Natural killer cell treated with Interleukin-12 subunit alpha and Interleukin-12 subunit beta and Interleukin-15 and Interleukin-18, amount 100 ng/mL, for 72 hours (primary cell): ENCODE data around the gene SPRY4. TPM values are rescaled to one million over a fixed set of nuclear protein-coding genes. Genes with fewer than 3 reads are reported as not detected.
"Not testable (repeated sequence)": the region's sequence is repeated elsewhere in the genome, so short reads cannot be mapped to it uniquely, and the experiment has no call there.

Source experiments
- ATAC-seq, 2 donors: fragments of 150-1000 bp; cut with Tn5 transposase in 1 of 2; sonication (Bioruptor Pico), chemical (Tn5 transposase) in 1 of 2; 2 replicates each; pipeline ENCODE4 v1.10.0; 2021
- DNase-seq: peaks from one replicate; pipeline ENCODE4 v3.0.0; 2022; ENCODE audit warnings: low spot score
- H3K27ac Mint-ChIP-seq, 2 donors: 1 replicate in 1 of 2; 2 replicates in 1 of 2; pipeline ENCODE4 v1.8.0; 2022; ENCODE audit warnings: mixed read lengths in 2 of 2, mild to moderate bottlenecking in 1 of 2, moderate library complexity in 1 of 2
- H3K27me3 Mint-ChIP-seq, 2 donors: 1 replicate in 1 of 2; 2 replicates in 1 of 2; pipeline ENCODE4 v1.8.0; 2022; ENCODE audit warnings: mixed read lengths in 2 of 2
- H3K36me3 Mint-ChIP-seq: one replicate; pipeline ENCODE4 v1.8.0; 2022; ENCODE audit warnings: mixed read lengths
- H3K4me1 Mint-ChIP-seq, 2 donors: 1 replicate in 1 of 2; 2 replicates in 1 of 2; pipeline ENCODE4 v1.8.0; 2022; ENCODE audit warnings: low read depth in 2 of 2, mixed read lengths in 2 of 2, mild to moderate bottlenecking in 1 of 2
- H3K4me3 Mint-ChIP-seq: one replicate; pipeline ENCODE4 v1.8.0; 2022; ENCODE audit warnings: mixed read lengths
- H3K9me3 Mint-ChIP-seq: 2 replicates; pipeline ENCODE4 v1.8.0; 2022; ENCODE audit warnings: mixed read lengths
- total RNA-seq, 2 donors: library from RNA; stranded (reverse); gene quantifications; one replicate each; pipeline ENCODE4 v1.2.3, GENCODE V29; 2022

SPRY4 gene
- total RNA-seq, 2 donors from 2014 or later: 2.5 to 4.6 TPM

- H3K36me3 Mint-ChIP-seq: no peaks in the 10 kb centered on the region
- H3K27ac Mint-ChIP-seq: no peak overlapping the region
- H3K27me3 Mint-ChIP-seq: peaks cover 0 to 2% of the 10 kb centered on the region in 2 donors
- H3K4me1 Mint-ChIP-seq: peaks cover 11% of the 10 kb centered on the region in 2 donors
- no peaks in the 10 kb centered on the region for H3K9me3 Mint-ChIP-seq
- H3K4me3 Mint-ChIP-seq: no peak overlapping the region
- DNase-seq (no peak), ATAC-seq (no peak)
Observed at GRCh38 chr5:142304013-142304701, 20.7 kb downstream of the SPRY4 start.

DNA sequence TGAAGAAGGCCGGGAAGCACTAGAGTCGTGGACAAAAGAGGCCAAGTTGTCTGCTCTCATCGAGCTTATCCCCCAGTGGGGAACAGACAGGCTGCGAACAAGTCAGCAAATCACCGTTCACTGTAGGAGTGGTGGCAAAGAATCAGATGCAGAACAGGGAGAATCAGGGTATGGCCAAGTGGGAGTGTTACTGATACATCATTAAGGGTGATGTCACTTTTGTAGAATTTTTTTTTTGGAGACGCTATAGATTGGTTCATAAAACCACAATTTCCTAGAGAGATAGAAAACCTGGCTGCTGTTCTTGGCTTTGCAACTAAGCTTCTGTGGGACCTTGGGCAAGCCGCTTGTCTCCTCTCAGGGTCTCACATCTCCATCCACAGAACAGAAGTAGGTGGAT, 21.3 kb downstream of the SPRY4 start:
- peaks cover 0 to 2% of the 10 kb centered on the region in 2 donors for H3K27me3 Mint-ChIP-seq
- H3K4me1 Mint-ChIP-seq: peaks cover 11% of the 10 kb centered on the region in 2 donors
- no peaks in the 10 kb centered on the region for H3K9me3 Mint-ChIP-seq
- no peaks in the 10 kb centered on the region for H3K36me3 Mint-ChIP-seq
- no peak overlapping the region for H3K27ac Mint-ChIP-seq
- no peak for DNase-seq
- no peak overlapping the region for H3K4me3 Mint-ChIP-seq
- ATAC-seq: no peak

GRCh38 chr5:142301540-142301939, 23.3 kb downstream of the SPRY4 start:
- peaks cover 0 to 2% of the 10 kb centered on the region in 2 donors for H3K27me3 Mint-ChIP-seq
- ATAC-seq: no peak
- H3K4me3 Mint-ChIP-seq: no peak overlapping the region
- no peaks in the 10 kb centered on the region for H3K36me3 Mint-ChIP-seq
- H3K27ac Mint-ChIP-seq: no peak overlapping the region
- no peaks in the 10 kb centered on the region for H3K9me3 Mint-ChIP-seq
- H3K4me1 Mint-ChIP-seq: peaks cover 11% of the 10 kb centered on the region in 2 donors
- no peak for DNase-seq

- H3K4me3 Mint-ChIP-seq: no peak overlapping the region
- H3K27ac Mint-ChIP-seq: no peak overlapping the region
- no peaks in the 10 kb centered on the region for H3K36me3 Mint-ChIP-seq
- peaks cover 0 to 10% of the 10 kb centered on the region in 2 donors for H3K27me3 Mint-ChIP-seq
- DNase-seq (no peak), ATAC-seq (no peak)
- peaks cover 11 to 18% of the 10 kb centered on the region in 2 donors for H3K4me1 Mint-ChIP-seq
- H3K9me3 Mint-ChIP-seq: no peaks in the 10 kb centered on the region
Observed at GRCh38 chr5:142300677-142301076, 24.1 kb downstream of the SPRY4 start.

DNA sequence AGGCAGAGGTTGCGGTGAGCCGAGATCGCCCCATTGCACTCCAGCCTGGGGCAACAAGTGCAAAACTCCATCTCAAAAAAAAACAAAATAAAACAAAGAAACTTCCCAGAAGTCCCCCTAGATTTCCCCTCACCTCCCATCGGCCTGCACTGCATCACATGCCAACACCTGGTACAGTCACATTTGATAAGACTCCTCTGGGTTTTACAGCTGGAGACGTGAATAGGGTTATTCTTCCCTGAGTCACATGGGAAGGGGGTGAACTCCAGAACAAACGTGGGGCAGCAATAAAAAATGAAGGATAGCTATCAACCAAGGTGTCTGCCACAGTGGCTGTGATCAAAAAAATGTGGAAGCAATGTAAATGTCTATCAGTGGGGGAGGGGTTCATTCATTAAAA, 26.0 kb downstream of the SPRY4 start:
- Mint-ChIP-seq H3K4me1 (peaks cover 11 to 21% of the 10 kb centered on the region in 2 donors), H3K27ac (no peak overlapping the region), H3K9me3 (no peaks in the 10 kb centered on the region), H3K36me3 (no peaks in the 10 kb centered on the region), H3K4me3 (no peak overlapping the region), H3K27me3 (peaks cover 0 to 10% of the 10 kb centered on the region in 2 donors)
- DNase-seq (no peak), ATAC-seq (no peak)

GRCh38 chr5:142297786-142298185, 27.0 kb downstream of the SPRY4 start:
- not testable (repeated sequence) for H3K27ac Mint-ChIP-seq, H3K27me3 Mint-ChIP-seq, DNase-seq, H3K4me3 Mint-ChIP-seq, ATAC-seq, H3K9me3 Mint-ChIP-seq, H3K36me3 Mint-ChIP-seq
- H3K4me1 Mint-ChIP-seq: peaks cover 16 to 25% of the 10 kb centered on the region in 2 donors

DNA sequence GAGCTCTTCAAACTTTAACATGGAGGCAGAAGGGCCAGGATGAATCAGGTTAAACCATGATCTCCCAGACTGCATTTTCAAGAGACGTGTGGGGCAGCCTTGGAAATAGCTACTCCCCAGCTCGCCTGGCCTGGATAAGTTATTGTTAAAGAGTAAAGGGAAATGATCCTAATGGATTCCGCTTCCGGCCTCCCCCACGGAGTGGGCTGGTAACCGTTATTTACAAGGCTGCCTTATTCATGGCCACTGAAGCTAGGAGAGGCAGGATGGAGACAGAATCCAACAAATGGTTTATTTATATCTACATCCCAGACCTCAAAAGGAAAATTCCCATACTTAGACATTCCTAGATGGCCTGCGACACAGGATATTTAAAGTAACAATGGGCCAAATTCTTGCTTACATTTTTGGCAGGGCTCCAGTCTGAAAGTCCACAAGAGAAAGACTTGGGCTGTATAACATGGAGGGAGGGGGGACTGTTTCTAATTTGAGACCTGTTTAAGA, 27.9 kb downstream of the SPRY4 start:
- ATAC-seq: no peak
- no peak overlapping the region for H3K4me3 Mint-ChIP-seq
- no peak overlapping the region for H3K27ac Mint-ChIP-seq
- peaks cover 0 to 10% of the 10 kb centered on the region in 2 donors for H3K27me3 Mint-ChIP-seq
- H3K9me3 Mint-ChIP-seq: no peaks in the 10 kb centered on the region
- no peak for DNase-seq
- H3K4me1 Mint-ChIP-seq: peaks cover 16 to 25% of the 10 kb centered on the region in 2 donors
- H3K36me3 Mint-ChIP-seq: no peaks in the 10 kb centered on the region

DNA sequence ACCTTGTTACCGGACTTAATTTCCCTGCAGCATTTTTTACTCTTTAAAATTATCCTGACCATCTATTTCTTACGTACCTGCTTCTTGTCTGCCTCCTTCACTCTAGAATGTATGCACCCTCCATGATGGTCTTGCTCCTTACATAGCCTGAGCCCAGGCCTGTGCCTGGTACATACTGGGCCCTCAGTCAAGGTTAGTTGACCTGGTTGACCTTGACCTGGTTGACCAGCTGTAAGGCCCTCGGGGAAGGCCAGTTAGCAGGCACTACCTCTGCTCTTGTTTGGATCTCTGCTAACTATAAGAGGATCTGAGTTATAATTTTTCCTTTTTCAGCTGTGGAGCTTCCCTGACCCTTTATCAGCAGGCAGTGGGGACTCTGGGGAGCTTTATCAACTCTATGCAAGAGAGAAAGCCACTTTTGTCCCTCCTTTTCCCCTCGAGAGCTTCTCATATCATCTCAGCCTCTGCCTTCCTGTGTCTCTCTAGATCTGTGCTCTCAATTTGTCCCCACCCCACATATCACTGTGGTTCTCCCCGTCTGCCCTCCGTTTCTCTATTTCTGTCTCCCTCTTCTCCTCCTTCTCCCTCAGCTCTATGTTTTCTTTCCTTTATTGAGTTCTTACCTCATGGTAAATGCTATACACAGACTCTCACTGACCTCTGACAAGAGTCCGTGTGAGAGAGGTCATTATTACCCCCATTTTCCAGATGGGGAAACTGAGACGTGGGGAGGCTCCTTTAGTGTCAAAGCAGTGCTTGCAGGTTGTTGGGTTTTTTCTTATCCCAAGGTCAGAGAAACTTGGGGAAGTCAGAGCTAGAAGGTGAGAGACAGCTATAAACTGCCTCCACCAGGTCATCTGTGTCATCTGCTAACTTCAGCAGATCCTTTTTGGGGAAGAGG, 28.6 kb downstream of the SPRY4 start:
- H3K27ac Mint-ChIP-seq: peak overlapping the region in 1 of 2 donors; percentile 2

GRCh38 chr5:142295084-142295758, 29.6 kb downstream of the SPRY4 start:
- H3K4me1 Mint-ChIP-seq: peaks cover 5 to 14% of the 10 kb centered on the region in 2 donors
- no peaks in the 10 kb centered on the region for H3K9me3 Mint-ChIP-seq
- no peak overlapping the region for H3K4me3 Mint-ChIP-seq
- H3K27me3 Mint-ChIP-seq: peaks cover 0 to 10% of the 10 kb centered on the region in 2 donors
- no peak for ATAC-seq
- no peaks in the 10 kb centered on the region for H3K36me3 Mint-ChIP-seq
- no peak for DNase-seq
- H3K27ac Mint-ChIP-seq: no peak overlapping the region

More for the DNA sequence above, 28.6 kb downstream of the SPRY4 start:
- no peak for DNase-seq
- no peaks in the 10 kb centered on the region for H3K36me3 Mint-ChIP-seq
- no peak for ATAC-seq
- no peak overlapping the region for H3K4me3 Mint-ChIP-seq
- peaks cover 9 to 17% of the 10 kb centered on the region in 2 donors for H3K4me1 Mint-ChIP-seq
- peaks cover 0 to 10% of the 10 kb centered on the region in 2 donors for H3K27me3 Mint-ChIP-seq
- H3K9me3 Mint-ChIP-seq: no peaks in the 10 kb centered on the region

- Mint-ChIP-seq H3K27ac (peak overlapping the region in 1 of 2 donors; percentile 46), H3K27me3 (peaks cover 0 to 10% of the 10 kb centered on the region in 2 donors), H3K9me3 (no peaks in the 10 kb centered on the region), H3K4me3 (no peak overlapping the region), H3K4me1 (peaks cover 5 to 16% of the 10 kb centered on the region in 2 donors), H3K36me3 (no peaks in the 10 kb centered on the region)
- DNase-seq: no peak
- ATAC-seq: no peak
Observed at GRCh38 chr5:142293486-142293885, 31.3 kb downstream of the SPRY4 start.

DNA sequence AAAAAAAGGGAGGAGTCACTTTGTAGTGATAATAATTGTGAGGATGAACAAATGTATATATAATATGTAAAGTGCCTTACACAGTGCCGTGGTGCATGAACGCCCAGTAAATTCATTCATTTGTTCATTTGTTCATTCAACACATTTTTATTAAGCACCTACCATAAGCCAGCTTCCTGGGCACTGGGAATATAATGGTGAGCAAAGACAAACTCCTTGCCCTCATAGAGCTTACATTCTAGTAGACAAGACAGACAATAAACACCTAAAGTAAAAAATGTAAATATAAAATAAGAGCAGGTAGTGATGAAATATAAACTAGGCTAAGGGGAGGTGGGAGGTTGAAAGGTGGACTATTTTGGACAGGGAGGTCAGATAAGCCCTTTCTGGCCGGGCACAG, 32.0 kb downstream of the SPRY4 start:
- no peaks in the 10 kb centered on the region for H3K9me3 Mint-ChIP-seq
- ATAC-seq (no peak), DNase-seq (no peak)
- H3K27me3 Mint-ChIP-seq: peaks cover 0 to 10% of the 10 kb centered on the region in 2 donors
- H3K4me3 Mint-ChIP-seq: no peak overlapping the region
- H3K4me1 Mint-ChIP-seq: peaks cover 12 to 23% of the 10 kb centered on the region in 2 donors
- H3K36me3 Mint-ChIP-seq: no peaks in the 10 kb centered on the region
- no peak overlapping the region for H3K27ac Mint-ChIP-seq

DNA sequence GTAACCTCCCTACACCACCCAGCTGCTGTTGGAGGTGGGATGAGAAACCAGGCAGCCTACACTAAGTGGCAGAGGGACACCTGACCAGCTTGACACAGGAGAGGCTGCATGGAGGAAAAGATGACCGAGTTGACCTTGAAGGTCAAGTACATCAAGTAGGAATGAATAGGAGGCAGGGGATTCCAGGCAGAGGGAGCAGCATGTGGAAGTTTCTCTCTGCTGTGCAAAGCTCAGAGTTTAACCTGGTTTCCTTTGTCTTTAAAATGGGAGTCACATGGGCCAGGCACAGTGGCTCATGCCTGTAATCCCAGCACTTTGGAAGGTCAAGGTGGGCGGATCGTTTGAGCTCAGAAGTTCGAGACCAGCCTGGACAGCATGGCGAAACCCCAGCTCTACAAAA, 32.6 kb downstream of the SPRY4 start:
- peaks cover 18 to 29% of the 10 kb centered on the region in 2 donors for H3K4me1 Mint-ChIP-seq
- H3K27ac Mint-ChIP-seq: no peak overlapping the region
- H3K36me3 Mint-ChIP-seq: no peaks in the 10 kb centered on the region
- no peak for DNase-seq
- peaks cover 0 to 10% of the 10 kb centered on the region in 2 donors for H3K27me3 Mint-ChIP-seq
- H3K9me3 Mint-ChIP-seq: no peaks in the 10 kb centered on the region
- H3K4me3 Mint-ChIP-seq: no peak overlapping the region
- no peak for ATAC-seq

DNA sequence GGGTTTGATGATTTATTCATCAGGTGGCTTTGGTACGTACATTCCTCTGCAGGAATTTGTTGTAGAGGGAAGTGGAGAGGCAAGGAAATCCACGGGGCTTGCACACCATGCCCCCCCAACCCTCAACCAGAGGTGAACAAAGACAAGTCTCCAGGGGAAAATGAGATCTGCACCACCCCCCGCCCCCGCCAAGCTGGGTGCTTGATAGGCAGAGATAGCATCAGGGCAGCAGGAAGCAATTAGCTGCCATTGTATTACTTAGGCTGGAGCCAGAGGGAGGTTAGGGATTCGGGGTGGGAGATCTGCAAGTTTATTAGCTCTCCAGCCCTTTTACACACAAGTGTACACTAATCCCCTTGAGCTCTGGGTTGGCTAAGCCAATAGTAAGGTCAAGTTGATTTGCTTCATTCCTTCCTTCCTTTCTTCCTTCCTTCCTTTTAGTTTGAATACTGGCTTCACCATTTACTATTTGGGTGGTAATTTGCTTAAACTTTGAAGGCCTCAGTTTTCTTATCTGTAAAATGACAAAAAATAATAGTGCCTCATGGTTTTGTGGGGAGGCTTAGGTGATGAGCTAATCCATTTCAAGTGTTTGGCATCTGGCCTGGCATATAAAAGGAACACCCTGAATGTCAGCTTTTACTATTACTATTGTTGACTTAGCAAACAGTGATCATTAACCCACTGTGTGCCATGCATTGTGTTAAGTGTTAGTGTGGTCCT, 34.1 kb downstream of the SPRY4 start:
- no peak overlapping the region for H3K27ac Mint-ChIP-seq
- no peaks in the 10 kb centered on the region for H3K9me3 Mint-ChIP-seq
- no peaks in the 10 kb centered on the region for H3K36me3 Mint-ChIP-seq
- DNase-seq: no peak
- H3K4me3 Mint-ChIP-seq: no peak overlapping the region
- peaks cover 18 to 22% of the 10 kb centered on the region in 2 donors for H3K4me1 Mint-ChIP-seq
- H3K27me3 Mint-ChIP-seq: no peaks in the 10 kb centered on the region
- ATAC-seq: no peak
